Non-pigmented ciliary epithelial cell (primary cell): ENCODE data around the gene ZC3H12D.
"Not testable (repeated sequence)": the region's sequence is repeated elsewhere in the genome, so short reads cannot be mapped to it uniquely, and the experiment has no call there.

Source experiments
- DNase-seq: peaks from one replicate; pipeline ENCODE4 v3.0.0-alpha.2; 2010; ENCODE audit warnings: low read depth

The ZC3H12D gene

GRCh38 chr6:149458806-149459205, 26.0 kb downstream of the ZC3H12D start:
- DNase-seq: no peak

DNA sequence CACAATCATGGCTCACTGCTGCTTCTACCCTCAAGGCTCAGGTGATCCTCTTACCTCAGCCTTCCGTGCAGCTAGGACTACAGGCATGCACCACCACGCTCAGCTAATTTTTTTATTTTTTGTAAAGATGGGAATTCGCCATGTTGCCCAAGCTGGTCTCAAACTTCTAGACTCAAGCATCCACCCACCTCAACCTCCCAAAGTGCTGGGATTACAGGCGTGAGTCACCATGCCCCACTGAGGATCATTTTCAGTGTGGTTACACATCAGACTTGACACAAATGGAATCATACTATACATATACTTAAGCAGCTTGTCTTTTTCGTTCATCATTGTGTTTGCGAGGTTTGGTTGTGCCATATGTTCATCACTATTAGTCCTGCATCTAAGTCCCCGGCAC, 26.6 kb downstream of the ZC3H12D start:
- DNase-seq: no peak

DNA sequence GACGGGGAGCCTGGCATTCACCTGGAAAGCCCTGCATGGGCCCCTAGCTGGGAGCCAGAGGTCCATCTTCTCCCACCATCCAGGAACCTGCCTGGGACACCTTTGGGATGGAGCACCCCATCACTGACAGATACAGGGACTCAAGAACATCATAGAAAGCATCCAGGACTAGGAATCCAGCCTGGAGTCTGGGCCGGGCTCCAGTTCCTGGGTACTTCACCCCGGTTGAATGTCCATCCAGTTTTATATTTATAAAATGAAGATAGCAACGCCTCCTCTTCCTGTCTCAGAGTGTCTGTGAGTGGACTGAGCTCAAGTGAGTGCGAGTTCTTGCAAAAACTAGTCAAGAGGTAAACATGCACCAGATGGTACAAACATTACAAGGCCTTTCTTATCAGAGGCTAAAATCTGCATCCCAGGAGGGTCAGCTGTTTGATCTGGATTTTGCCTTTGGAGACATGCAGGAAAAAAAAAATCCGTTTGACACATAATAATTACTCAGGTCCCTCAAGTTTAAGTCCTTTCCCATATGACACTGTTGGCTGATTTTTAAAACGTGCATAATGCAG, 27.4 kb downstream of the ZC3H12D start:
- DNase-seq: no peak

DNA sequence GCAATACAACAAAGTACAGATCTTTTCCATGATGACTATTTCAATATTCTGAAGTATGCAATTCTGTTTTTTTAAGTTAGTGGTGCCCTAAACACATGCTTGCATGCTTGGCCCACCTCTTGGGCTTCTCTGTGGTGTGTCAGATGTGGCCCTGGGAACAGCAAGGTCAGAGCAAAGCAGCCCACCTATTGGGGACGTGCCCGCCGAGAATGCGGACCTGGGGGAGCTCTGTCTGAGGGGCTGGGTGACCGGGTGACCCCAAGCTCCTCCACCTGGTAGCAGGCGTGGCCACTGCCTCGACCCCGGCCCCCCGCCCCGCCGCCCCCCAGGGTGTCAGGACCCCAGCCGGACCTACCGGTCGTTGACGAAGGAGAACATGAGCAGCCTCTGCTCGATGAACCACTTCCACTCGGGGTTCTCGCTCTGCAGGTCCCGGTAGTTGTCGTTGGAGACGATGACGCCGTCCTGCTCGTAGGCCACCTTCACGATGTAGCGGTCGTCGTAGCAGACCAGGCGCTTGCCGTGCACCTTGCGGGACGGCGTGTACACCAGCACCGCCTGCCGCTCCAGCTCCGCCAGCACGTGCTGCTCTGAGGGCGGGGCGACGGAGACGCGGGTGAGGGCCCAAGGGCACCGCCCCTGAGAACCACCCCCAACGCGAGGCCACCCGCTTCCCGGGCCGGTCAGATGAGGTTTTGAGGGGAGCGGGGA, 28.3 kb downstream of the ZC3H12D start:
- no peak for DNase-seq

DNA sequence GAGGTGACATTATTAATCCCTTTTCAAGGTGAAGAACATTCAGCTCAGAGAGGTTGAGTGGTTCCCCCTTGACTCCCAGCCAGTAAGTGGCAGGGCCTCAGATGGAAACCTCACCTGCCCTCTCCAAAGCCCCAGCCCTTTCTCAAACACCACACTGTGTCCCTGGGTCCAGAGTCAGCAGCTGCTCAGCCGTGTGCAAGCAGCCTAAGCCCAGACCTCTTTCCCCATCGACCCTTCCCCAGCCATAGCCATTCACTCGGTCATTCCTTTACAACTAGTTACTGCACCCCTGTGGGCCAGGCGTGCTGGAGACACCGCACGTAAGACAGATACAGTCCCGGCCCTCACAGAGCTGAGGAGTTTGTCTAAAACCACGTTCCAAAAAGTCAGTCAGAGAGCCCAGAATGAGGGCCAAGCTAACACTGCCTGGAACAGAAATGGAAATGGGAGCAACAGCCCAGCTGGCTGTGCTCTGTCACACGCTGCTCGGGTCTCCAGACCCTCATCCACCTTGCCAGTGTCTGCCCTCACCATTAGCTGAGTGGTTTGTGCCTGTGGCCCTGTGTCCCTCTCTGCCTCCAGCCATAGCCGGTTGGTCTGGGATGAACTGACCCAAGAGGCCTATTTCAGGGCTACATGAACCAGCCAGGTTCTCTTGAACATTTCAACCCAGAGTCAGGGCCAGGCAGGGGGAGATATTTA, 29.6 kb downstream of the ZC3H12D start:
- no peak for DNase-seq

DNA sequence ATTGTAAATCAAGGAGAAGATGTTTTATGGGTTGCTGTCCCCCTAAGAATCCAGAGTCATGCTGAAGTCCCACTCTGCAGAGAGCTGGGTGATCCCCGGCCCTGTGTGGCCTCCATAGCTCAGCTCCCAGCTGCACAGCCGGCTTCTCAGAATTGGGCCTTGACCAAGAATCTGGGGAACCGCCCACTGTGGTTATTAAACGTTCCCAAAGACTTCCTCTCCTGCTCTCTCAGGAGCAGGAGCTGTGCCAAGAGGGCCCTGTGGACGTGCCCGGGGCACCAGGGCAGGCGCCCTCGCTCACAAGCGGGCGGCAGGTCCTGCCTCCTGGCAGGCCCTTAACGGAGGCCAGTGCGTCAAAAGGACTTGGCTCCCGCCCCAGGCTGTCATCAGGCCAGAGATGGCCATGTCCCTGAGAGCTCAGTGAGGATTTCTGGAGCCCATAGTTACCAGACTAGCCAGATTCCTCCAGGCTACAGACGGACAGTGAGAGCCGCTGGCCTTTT, 30.4 kb downstream of the ZC3H12D start:
- no peak for DNase-seq

GRCh38 chr6:149453597-149454345, 31.0 kb downstream of the ZC3H12D start:
- DNase-seq: no peak

- DNase-seq: no peak
Measured at GRCh38 chr6:149452037-149452939, 32.5 kb downstream of the ZC3H12D start.

GRCh38 chr6:149451376-149452036, 33.3 kb downstream of the ZC3H12D start:
- no peak for DNase-seq

DNA sequence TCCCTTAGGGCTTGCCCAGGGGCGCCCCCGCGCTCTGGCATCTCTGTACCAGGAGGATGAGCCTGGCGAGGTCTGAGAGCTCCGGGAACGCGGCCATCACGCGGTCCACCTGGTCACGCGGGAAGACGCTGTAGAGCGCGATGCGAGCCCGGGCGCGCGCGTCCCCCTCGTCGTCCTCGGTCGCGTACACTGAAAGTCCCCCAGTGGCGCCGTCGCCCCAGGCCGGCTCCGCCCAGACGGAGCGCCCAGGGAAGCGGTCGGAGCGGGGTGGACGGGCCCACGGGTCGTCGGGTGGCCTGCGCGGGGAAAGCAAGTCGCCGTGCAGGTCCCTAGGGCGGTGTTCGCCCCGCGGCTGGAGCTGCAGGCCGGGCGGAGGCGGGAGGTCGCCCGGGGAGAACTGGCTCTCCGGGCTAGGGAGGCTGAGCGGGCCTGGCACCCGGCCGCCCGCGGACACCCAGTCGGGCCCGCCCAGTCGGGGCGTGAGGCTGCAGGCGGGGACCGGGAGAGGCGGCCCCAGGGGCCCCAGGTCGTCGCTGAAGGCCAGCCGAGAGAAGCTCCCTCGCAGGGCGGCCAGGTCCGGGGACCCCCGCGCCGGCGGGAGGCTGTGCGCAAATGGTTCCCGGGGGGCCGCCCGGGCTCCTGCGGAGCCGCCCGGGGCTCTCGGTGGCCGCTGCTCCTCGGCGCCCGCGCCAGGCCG, 34.0 kb downstream of the ZC3H12D start:
- DNase-seq: no peak

- no peak for DNase-seq
Measured at GRCh38 chr6:149449831-149450678, 34.8 kb downstream of the ZC3H12D start.

GRCh38 chr6:149448821-149449453, 35.9 kb downstream of the ZC3H12D start:
- DNase-seq: no peak

GRCh38 chr6:149446791-149447376, 37.9 kb downstream of the ZC3H12D start:
- no peak for DNase-seq

GRCh38 chr6:149445573-149445972, 39.2 kb downstream of the ZC3H12D start:
- no peak for DNase-seq

- no peak for DNase-seq
Measured at GRCh38 chr6:149445095-149445466, 39.7 kb downstream of the ZC3H12D start.

- not testable (repeated sequence) for DNase-seq
Measured at GRCh38 chr6:149444360-149445094, 40.3 kb downstream of the ZC3H12D start.

- DNase-seq: peak; percentile 41
Measured at GRCh38 chr6:149443411-149444181, 41.2 kb downstream of the ZC3H12D start.
